ENCODE results near the gene ATP1B2. TPM values are rescaled to one million over a fixed set of nuclear protein-coding genes. Genes with fewer than 3 reads are reported as not detected.
"Not testable (repeated sequence)": the region's sequence is repeated elsewhere in the genome, so short reads cannot be mapped to it uniquely, and the experiment has no call there.

The ATP1B2 gene
- total RNA-seq, 2 donors from 2014 or later: 0.25 TPM; not detected in 1

DNA sequence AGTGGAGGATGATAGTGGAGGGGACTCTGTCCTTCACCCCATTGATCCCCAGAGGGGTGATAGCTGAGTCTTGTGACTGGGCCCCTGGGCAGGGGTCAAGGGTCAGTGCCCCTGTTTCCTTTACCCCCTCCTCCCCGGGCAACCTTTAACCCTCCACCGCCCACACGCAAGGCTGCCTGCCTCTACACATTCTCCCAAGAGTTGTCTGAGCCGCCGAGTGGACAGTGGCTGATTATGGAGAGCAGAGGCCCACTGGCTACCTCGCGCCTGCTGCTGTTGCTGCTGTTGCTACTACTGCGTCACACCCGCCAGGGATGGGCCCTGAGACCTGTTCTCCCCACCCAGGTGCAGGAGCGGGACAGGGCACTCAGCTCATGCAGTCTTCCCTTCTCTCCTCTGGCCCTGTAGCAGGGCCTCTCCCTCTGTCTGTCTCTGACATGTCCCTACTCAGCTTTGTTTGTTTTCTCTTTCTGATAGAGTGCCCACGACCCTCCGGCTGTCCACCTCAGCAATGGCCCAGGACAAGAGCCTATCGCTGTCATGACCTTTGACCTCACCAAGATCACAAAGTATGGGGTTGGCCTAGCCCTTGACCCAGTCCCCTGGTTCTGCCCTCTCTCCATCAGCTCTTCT is 20.7 kb upstream of the ATP1B2 start, which contains the start of gene SHBG:
SHBG (plus strand) TSS at position 197 of the 633 bp plus-strand sequence; CDS start at position 235, 38 bp downstream.
- Mint-ChIP-seq H3K9me3 (no peaks in the 10 kb centered on the region), H3K27ac (no peak within 1 kb of the TSS)

DNA sequence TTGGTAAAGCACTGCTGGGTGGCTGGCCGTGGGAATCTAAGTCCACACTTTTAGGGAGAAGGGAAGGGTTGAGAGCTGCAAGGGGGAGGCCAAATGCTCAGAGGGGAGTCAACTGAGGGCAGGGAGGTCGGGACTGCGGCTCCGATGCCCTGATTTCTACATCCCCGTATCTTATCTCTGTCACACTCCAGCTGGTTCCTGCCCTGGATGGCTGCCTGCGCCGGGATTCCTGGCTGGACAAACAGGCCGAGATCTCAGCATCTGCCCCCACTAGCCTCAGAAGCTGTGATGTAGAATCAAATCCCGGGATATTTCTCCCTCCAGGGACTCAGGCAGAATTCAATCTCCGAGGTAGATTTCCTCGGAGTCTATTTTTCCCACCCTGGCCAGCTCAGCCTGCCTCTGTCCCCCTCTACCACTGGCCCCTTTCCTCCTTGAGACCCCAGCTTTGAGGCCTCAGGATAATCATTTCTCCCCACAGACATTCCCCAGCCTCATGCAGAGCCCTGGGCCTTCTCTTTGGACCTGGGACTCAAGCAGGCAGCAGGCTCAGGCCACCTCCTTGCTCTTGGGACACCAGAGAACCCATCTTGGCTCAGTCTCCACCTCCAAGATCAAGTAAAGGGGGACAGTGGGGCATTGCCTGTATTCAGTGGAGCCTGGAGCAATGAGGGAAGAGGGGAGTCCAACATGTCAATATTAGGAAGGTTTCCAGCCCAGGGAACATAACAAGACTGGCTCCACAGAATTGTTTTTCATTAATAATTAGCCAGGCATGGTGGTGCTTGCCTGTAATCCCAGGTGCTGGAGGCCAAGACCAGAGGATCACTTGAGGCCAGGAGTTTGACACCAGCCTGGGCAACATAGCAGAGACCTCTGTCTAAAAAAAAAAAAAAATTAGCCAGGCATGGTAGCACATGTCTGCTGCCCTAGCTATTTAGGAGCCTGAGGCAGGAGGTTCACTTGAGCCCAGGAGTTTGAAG is 19.0 kb upstream of the ATP1B2 start:
- ATAC-seq: no peak

More for the DNA sequence above, 20.7 kb upstream of the ATP1B2 start, which contains the start of gene SHBG:
- H3K36me3 Mint-ChIP-seq: no peaks in the 10 kb centered on the region
- ATAC-seq (no peak), DNase-seq (ENCODE audit: low spot score in 2 of 2) (no peak)

DNA sequence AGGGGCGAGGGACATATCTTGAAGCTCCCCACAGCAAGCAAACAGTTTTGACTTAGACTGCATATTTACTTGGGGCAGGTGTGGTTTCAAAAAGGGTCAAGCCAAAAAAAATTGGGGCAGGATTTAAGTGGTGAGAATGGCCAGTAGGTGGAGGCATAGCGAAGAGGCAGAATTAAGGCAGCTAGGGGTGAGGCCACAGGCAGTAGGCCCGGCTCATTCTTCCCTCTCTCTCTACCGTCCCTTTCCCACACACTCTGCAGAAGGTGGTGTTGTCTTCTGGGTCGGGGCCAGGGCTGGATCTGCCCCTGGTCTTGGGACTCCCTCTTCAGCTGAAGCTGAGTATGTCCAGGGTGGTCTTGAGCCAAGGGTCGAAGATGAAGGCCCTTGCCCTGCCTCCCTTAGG is 18.2 kb upstream of the ATP1B2 start:
- Mint-ChIP-seq H3K36me3 (no peaks in the 10 kb centered on the region), H3K9me3 (no peaks in the 10 kb centered on the region), H3K27ac (no peak overlapping the region)
- ATAC-seq: peak in 1 of 2 donors; percentile 37
- DNase-seq (ENCODE audit: low spot score in 2 of 2): peak in 1 of 2 donors; percentile 42

More for the DNA sequence above, 19.0 kb upstream of the ATP1B2 start:
- Mint-ChIP-seq H3K36me3 (no peaks in the 10 kb centered on the region), H3K9me3 (no peaks in the 10 kb centered on the region), H3K27ac (no peak overlapping the region)
- no peak for DNase-seq (ENCODE audit: low spot score in 2 of 2)

DNA sequence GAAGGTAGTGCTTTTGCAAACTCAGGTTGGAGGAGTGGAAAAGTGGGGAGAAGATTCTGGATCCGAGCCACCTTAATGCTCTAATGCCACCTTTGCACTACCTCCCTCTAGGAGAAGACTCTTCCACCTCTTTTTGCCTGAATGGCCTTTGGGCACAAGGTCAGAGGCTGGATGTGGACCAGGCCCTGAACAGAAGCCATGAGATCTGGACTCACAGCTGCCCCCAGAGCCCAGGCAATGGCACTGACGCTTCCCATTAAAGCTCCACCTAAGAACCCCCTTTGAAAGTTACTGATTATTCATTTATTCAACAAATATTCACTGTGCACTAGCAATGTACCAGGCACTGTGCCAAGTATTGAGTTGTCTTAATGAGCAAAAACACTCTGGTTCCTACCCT is 17.6 kb upstream of the ATP1B2 start:
- Mint-ChIP-seq H3K9me3 (no peaks in the 10 kb centered on the region), H3K27ac (no peak overlapping the region), H3K36me3 (no peaks in the 10 kb centered on the region)
- no peak for DNase-seq (ENCODE audit: low spot score in 2 of 2)
- no peak for ATAC-seq

DNA sequence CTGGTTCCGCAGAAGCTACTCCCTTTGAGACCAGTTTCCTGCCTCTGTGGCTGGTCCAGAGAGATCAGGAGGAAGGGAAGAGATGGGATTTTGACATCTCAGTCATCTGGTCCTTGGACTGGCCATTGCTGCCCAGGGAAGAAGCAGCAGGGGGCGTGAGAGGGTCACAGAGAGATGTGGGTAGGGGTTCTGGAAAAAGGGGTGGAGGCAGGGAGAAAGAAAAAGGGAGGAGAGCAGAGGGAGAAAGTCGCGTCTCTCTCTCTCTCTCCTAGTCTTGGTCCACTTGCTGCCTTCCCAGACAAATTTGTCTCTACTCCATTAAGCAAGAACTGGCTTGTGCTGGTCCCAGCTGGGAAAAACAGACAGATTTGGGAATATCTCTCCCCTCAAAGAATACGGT is 16.3 kb upstream of the ATP1B2 start:
- no peaks in the 10 kb centered on the region for H3K36me3 Mint-ChIP-seq
- no peaks in the 10 kb centered on the region for H3K9me3 Mint-ChIP-seq
- ATAC-seq (peak in 1 of 2 donors; percentile 49), DNase-seq (ENCODE audit: low spot score in 2 of 2) (peak in 1 of 2 donors; percentile 31)
- no peak overlapping the region for H3K27ac Mint-ChIP-seq

DNA sequence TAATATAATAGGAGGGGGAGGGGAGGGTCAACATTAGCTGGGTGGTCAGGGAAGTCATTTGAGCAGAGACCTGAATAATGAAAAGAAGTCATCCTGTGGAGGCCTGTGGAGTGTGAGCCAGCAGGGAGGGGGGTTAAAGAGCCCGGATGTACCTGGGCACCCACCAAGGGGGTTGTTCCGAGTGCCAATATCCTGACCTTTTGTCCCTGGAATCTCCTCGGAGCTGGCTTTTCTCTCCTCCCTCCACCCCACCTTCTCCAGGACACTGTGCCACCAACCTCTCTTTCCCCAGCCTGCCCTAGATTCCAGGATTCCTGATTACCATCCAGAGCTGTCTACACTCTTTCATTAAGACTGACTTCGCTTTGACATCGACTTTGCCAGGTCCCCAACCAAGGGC is 14.6 kb upstream of the ATP1B2 start:
- Mint-ChIP-seq H3K9me3 (no peaks in the 10 kb centered on the region), H3K36me3 (no peaks in the 10 kb centered on the region), H3K27ac (no peak overlapping the region)
- DNase-seq (ENCODE audit: low spot score in 2 of 2): no peak
- ATAC-seq: no peak

DNA sequence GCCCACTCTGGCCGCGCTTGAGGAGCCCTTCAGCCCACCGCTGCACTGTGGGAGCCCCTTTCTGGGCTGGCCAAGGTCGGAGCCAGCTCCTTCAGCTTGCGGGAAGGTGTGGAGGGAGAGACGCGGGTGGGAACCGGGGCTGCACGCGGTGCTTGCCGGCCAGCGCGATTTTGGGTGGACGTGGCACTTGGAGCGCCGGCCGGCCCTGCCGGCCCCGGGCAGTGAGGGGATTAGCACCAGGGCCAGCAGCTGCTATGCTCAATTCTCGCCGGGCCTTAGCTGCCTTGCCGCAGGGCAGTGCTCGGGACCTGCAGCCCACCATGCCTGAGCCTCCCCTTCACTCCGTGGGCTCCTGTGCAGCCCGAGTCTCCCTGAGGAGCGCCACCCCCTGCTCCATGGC is 9.9 kb upstream of the ATP1B2 start:
- ATAC-seq: no peak
- Mint-ChIP-seq H3K27ac (no peak overlapping the region), H3K9me3 (no peaks in the 10 kb centered on the region)

DNA sequence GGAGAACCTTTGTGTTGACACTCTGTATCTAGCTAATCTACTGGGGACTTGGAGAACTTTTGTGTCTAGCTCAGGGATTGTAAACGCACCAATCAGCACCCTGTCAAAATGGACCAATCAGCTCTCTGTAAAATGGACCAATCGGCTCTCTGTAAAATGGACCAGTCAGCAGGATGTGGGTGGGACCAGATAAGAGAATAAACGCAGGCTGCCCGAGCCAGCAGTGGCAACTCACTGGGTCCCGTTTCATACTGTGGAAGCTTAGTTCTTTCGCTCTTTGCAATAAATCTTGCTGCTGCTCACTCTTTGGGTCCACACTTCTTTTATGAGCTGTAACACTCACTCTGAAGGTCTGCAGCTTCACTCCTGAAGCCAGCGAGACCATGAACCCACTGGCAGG is 9.1 kb upstream of the ATP1B2 start:
- ATAC-seq: not testable (repeated sequence)

More for the DNA sequence above, 9.9 kb upstream of the ATP1B2 start:
- no peak for DNase-seq (ENCODE audit: low spot score in 2 of 2)
- no peaks in the 10 kb centered on the region for H3K36me3 Mint-ChIP-seq

DNA sequence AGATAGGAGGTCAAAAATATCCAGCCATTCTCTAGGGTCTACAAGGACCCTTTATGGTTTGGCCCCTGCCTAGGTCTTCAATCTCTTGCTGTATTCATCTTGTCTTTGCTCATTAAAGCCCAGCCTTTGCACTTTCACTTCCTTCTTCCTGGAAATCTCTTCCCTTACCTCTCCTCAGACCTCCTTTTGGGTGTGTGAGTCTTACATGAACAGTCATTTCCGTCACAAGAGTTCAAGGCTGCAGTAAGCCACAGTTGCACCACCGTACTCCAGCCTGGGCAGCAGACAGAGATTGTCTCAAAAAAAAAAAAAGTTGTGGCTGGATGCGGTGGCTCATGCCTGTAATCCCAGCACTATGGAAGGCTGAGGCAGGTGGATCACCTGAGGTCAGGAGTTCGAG is 6.0 kb upstream of the ATP1B2 start:
- H3K9me3 Mint-ChIP-seq: no peaks in the 10 kb centered on the region
- H3K27ac Mint-ChIP-seq: no peak overlapping the region
- DNase-seq (ENCODE audit: low spot score in 2 of 2) (no peak), ATAC-seq (peak; percentile 59 to 72)
- H3K36me3 Mint-ChIP-seq: no peaks in the 10 kb centered on the region

More for the DNA sequence above, 9.1 kb upstream of the ATP1B2 start:
- not testable (repeated sequence) for H3K27ac Mint-ChIP-seq; H3K9me3 Mint-ChIP-seq; DNase-seq (ENCODE audit: low spot score in 2 of 2); H3K36me3 Mint-ChIP-seq

DNA sequence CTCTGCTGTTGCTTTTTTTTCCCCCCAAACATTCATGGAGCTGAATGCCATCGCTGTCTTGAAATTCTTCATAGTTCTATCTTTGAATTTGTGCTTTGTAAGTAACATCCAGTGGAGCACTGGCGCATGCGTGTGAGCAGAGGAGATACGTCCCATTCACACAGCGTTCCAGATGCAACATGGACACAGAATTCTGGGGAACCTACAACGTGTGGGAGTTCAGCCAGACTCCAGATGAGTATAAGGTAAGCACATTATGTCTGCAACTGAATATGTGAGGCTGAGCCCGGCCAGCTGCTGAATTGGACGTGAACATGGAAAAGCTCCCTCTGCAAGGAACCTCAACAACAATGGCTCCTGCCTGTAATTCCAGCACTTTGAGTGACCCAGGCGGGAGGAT is 4.3 kb upstream of the ATP1B2 start:
- no peaks in the 10 kb centered on the region for H3K9me3 Mint-ChIP-seq
- no peak for ATAC-seq
- no peak overlapping the region for H3K27ac Mint-ChIP-seq
- no peak for DNase-seq (ENCODE audit: low spot score in 2 of 2)
- H3K36me3 Mint-ChIP-seq: no peaks in the 10 kb centered on the region

DNA sequence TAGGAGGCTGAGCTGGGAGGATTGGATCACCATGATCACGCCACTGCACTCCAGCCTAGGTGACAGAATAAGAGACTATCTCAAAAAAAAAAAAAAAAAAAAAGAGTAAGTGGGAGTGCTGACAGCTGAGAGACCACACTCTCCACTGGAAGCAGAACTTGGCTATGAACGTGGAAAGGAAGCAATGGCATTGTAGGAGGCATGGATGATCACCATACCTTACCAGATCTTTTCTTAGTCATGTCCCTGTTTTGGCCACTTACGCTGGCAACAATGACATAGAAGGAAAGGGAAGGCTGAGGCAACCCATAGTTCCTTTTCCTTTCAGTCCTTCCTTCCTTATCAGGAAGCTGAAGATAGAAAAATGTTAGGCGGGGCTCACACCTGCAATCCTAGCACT is 3.7 kb upstream of the ATP1B2 start:
- H3K36me3 Mint-ChIP-seq: no peaks in the 10 kb centered on the region
- H3K9me3 Mint-ChIP-seq: no peaks in the 10 kb centered on the region
- ATAC-seq (no peak), DNase-seq (ENCODE audit: low spot score in 2 of 2) (no peak)
- no peak overlapping the region for H3K27ac Mint-ChIP-seq

DNA sequence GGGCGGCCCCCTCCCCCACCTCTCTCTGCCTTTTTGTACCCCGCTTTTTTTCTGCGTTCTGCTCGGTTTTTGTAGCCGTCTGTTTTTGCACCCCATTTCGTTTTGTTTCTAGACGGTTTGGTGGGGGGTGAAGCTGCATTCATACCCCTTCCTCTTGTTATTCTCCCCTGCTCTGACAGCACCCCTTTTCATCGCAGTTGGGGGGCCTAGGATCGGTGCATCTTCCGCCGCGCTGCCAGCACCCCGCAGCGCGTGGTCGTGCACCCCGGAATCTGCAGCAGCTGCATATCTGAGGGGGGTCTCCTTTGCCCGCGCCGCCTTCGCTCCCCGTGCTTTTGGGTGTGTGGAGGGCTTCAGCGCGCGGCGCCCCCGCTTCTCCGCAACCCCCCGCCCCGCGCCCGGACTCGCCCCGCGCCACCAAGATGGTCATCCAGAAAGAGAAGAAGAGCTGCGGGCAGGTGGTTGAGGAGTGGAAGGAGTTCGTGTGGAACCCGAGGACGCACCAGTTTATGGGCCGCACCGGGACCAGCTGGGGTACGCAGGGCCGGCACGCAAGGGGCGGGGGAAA is 455 bp downstream of the ATP1B2 start:
- no peaks in the 10 kb centered on the region for H3K9me3 Mint-ChIP-seq
- ATAC-seq: peak in 1 of 2 donors; percentile 12

DNA sequence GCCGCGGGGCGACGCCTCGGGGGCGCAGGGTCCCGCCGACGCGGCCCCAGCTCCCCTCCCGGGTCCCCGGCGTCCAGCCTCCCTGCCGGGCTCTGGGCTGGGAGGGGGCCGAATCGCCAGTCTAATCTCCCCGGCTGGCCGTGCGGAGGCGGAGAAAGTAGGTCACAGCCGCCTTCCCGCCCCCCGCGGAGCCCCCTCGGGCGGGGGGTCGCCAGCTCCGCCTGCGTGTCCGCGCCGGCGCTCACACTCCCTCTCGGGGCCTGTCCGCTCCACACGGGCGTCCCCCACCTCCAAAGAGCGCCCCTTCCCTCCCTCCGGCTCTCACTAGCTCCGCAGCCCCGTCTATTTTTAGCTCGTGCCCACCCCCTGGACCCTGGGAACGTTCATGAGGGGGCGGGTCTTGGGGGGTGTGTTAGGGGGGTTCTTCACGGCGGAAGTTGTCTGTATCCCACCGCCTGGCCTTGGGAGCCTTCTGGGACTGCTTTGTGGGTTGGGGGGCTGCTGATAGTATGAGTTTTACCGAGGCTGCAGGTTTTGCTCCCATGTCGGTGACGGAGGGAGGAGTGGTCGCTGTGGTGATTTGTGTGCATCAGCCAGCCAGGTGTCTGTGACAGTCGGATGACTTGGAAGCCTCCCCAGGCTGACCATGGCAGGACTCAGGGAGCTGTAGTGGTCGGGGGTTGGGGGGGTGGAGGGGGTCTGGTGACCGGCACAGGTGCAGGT is 1.1 kb downstream of the ATP1B2 start:
- Mint-ChIP-seq H3K27ac (no peak overlapping the region), H3K9me3 (no peaks in the 10 kb centered on the region), H3K36me3 (no peaks in the 10 kb centered on the region)
- ATAC-seq: no peak
- no peak for DNase-seq (ENCODE audit: low spot score in 2 of 2)

More for the DNA sequence above, 455 bp downstream of the ATP1B2 start:
- no peaks in the 10 kb centered on the region for H3K36me3 Mint-ChIP-seq
- H3K27ac Mint-ChIP-seq: no peak overlapping the region
- DNase-seq (ENCODE audit: low spot score in 2 of 2): no peak

DNA sequence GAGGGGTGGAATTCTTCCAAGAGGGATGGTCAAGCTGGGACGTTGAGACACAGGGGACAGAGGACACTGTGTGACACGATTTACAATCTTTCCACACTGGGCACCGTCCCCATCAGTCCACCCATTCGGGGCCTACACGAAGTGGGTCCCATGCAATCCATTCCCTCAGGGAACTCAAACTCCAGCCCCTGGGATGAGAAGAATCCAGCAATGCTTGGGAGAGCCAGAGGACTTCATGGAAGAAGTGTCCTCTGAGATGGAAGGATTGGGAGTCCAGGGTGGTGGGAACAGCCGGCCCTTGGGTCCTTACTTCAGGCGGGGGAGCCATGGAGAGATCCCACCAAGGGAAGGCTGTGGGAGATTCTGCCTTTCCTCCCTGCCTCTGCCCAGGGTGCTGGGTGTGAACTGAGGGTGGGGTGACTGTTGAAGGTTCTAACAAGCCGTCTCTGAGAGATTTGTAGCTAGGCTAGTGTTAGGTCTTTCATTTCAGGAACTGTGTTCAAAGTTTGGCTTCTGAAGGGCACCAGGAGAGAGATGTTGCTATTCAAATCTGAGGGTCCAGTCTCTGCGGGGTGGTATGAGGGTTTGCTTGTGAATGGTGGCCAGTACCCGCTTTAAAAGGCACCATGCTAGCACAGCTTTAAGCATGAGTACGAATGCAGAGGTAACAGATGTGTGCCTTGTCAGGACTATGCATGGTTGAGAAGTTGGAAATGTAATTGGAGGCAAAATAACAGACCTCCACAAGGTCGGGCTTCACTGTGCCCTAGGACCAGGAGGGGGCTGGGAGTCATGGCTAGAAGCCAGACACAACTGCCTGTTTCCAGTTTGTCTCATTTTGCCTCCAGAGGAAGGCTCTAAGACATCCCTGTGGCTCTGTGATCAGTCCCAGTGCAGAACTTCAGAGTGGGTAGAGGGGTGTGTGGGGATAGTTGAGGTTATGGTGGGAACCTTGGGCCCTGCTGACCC is 1.9 kb downstream of the ATP1B2 start:
- Mint-ChIP-seq H3K27ac (no peak overlapping the region), H3K9me3 (no peaks in the 10 kb centered on the region), H3K36me3 (no peaks in the 10 kb centered on the region)
- ATAC-seq: no peak
- no peak for DNase-seq (ENCODE audit: low spot score in 2 of 2)

DNA sequence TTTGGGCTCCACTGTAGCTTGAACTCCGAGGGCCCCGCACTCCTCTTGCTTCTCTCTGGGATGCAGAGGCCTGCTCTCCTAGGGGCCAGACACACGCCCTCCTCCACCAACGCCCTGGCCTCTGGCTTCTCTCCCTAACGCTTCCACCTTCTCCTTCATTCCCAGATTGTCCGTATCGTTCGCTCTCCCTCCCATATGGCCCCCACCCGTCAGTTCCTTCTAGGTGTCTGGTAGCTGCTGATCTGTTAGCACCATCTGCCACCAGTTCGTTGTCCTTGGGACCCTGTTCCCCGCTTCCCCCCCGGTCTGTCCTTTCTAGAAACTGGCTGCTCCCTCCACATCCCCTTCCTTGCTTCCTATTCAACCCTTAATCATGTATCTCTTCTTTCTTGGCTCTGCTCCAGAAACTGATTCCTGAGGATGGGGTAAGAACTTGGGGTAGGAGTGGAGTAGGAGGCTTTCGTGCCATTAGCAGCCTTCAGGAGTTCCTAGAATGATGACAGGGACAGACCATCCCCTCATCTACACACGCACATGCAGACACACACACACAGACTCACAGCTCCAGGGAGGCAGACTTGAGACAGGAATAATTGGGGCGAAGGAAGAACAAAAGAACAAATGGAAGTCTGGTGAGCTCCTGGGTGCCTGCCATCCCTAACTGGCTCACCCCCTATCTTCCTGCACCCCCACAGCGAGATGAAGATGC is 4.3 kb downstream of the ATP1B2 start:
- no peak for DNase-seq (ENCODE audit: low spot score in 2 of 2)
- no peaks in the 10 kb centered on the region for H3K9me3 Mint-ChIP-seq
- no peak overlapping the region for H3K27ac Mint-ChIP-seq
- H3K36me3 Mint-ChIP-seq: no peaks in the 10 kb centered on the region
- no peak for ATAC-seq

Measured in activated naive CD4-positive, alpha-beta T cell treated with anti-CD3 and anti-CD28 coated beads, Interleukin-2, amount 50 U/mL, for 72 hours (primary cell).